Measurements from ENCODE around the gene DCAKD. TPM values are rescaled to one million over a fixed set of nuclear protein-coding genes. Genes with fewer than 3 reads are reported as not detected.
A peak's percentile ranks its signal among the peaks of the same experiment; 100 is the strongest.

The DCAKD gene
- total and polyA plus RNA-seq, 7 donors: 6.4 to 14.2 (median 10.3) TPM

DNA sequence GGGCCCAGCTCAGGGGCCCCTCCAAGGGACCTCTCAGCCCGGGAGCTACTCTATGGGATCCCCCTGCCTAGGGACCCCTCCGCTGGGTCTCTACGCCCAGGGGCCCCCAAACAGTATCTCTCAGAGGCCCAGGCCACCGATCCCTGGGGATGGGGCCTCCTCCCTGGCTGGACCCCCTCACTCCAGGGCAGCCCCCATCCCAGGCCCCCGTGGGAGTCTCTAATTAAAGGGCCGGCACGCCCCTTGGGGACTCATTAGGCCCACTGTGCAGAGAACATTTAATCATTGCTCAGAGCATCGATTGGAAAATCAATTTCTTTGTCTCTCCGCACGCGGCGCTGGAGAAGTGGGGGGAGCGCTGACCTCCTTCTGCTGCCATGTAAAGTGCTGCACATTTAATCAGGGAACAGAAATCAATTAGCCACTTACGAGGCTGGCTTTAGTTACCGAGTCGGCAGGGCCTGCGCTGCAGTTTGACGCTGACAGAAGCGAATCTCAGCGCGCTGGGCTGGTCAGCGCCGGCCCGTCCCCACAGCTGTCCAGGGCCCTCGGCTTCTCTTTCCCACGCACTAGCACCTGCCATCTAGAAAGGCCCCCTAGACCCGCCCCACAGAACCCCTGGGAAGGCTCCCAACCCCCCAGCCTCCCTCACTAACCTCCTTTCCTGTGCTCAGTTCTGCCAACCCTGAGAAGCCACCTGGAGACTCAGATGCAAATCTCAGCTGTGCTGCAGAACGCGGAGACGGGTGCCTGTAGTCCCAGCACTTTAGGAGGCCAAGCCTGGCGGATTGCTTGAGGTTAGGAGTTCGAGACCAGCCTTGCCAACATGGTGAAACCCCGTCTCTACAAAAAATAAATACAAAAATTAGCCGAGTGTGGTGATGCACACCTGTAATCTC lies 63.1 kb downstream of the DCAKD start:
- Histone ChIP-seq H3K4me3 (no peak overlapping the region), H3K27ac (no peak overlapping the region), H3K36me3 (ENCODE audit: insufficient read depth in 1 of 2, low read depth in 1 of 2) (no peaks in the 10 kb centered on the region), H3K9me3 (no peaks in the 10 kb centered on the region), H3K4me1 (no peaks in the 10 kb centered on the region), H3K27me3 (ENCODE audit: insufficient read depth in 3 of 3, low read length in 2 of 3) (peaks cover 0 to 43% (median 4%) of the 10 kb centered on the region in 3 donors)
- no peak for ATAC-seq
- DNase-seq: no peak
- TF ChIP-seq, protein P1, sequence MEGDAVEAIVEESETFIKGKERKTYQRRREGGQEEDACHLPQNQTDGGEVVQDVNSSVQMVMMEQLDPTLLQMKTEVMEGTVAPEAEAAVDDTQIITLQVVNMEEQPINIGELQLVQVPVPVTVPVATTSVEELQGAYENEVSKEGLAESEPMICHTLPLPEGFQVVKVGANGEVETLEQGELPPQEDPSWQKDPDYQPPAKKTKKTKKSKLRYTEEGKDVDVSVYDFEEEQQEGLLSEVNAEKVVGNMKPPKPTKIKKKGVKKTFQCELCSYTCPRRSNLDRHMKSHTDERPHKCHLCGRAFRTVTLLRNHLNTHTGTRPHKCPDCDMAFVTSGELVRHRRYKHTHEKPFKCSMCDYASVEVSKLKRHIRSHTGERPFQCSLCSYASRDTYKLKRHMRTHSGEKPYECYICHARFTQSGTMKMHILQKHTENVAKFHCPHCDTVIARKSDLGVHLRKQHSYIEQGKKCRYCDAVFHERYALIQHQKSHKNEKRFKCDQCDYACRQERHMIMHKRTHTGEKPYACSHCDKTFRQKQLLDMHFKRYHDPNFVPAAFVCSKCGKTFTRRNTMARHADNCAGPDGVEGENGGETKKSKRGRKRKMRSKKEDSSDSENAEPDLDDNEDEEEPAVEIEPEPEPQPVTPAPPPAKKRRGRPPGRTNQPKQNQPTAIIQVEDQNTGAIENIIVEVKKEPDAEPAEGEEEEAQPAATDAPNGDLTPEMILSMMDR (IDR thresholded peaks at IDR 0.05): no peak
- intact Hi-C loops (cut with DNase I): no loop called here
- 48 to 53% (median 52%) methylated on average over 34 of the region's 34 CpGs for WGBS, 3 donors

DNA sequence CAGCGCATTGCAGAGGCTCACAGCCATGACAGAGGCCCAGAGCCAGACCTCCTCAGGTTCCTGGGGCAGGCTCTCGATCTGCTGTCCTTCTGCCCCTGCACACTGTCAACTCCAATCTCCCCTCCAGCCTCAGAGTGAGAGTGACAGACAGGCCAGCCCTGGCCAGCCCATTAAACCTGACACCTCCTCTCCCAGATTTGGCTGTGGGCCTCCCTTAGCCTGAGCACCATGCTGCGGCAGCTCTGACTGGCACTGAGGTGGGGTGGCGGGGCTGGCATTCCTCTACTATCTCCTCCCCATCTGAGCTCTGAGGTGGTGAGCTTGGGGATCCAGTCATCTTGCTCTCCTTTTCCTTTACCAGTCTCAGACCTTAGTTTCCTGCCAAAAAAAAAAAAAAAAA lies 67.9 kb downstream of the DCAKD start:
- TF ChIP-seq, protein P1 (IDR thresholded peaks at IDR 0.05): no peak
- 30 to 53% (median 37%) methylated on average over 4 of the region's 4 CpGs for WGBS, 3 donors
- no peak overlapping the region for H3K27ac ChIP-seq
- no peak overlapping the region for H3K4me3 ChIP-seq
- ATAC-seq (peak; percentile 28 to 86 (median 75)), DNase-seq (no peak)
- no peaks in the 10 kb centered on the region for H3K4me1 ChIP-seq
- intact Hi-C loops (cut with DNase I): no loop called here
- H3K27me3 ChIP-seq (ENCODE audit: insufficient read depth in 3 of 3, low read length in 2 of 3): peaks cover 0 to 28% (median 4%) of the 10 kb centered on the region in 3 donors
- H3K9me3 ChIP-seq: no peaks in the 10 kb centered on the region
- H3K36me3 ChIP-seq (ENCODE audit: insufficient read depth in 1 of 2, low read depth in 1 of 2): no peaks in the 10 kb centered on the region

- intact Hi-C loops (cut with DNase I): no loop called here
- 96 to 99% (median 97%) methylated on average over 3 of the region's 3 CpGs for WGBS, 3 donors
- no peaks in the 10 kb centered on the region for H3K4me1 ChIP-seq
Measured at GRCh38 chr17:44982113-44982702, 69.2 kb downstream of the DCAKD start.

DNA sequence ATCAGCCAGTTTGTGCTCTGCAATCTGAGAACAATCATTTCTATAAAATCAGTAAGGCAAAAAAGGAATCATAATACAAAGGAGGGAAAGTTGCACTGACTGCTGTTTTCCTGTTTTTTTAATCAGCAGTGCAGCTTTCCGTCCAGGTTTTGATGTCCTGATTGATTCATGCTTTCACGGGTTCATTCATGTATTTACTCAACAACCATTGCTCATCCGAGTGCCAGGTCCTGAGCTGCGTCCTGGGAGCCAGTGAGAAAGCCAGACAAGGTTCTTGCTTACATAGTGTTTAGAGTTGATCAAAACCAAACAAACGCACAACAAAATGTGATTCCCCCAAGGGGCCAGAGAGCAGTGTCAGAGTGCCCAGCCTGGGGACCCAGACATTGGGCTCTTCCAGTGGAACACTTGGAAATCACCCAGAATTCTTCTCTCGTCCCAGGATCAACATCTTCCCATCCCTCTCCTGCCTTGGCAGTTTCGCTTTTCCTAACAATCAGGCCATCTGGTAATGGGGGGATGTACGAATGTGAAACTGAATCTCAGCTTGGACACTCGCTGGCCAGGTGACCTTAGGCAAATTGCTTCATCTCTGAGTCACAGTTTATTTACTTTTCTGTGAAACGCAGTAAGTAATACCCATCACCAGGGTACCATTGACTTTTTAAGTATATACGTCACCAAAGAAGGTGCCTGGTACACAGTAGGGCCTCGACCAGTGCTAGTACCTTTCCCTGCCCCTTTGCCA lies 70.0 kb downstream of the DCAKD start:
- TF ChIP-seq, protein P1 (IDR thresholded peaks at IDR 0.05): no peak
- DNase-seq (no peak), ATAC-seq (no peak)
- no peak overlapping the region for H3K27ac ChIP-seq
- no peaks in the 10 kb centered on the region for H3K4me1 ChIP-seq
- no peak overlapping the region for H3K4me3 ChIP-seq
- H3K9me3 ChIP-seq: no peaks in the 10 kb centered on the region
- 44 to 62% (median 45%) methylated on average over 12 of the region's 12 CpGs for whole genome bisulfite sequencing, 3 donors
- no peaks in the 10 kb centered on the region for H3K36me3 ChIP-seq (ENCODE audit: insufficient read depth in 1 of 2, low read depth in 1 of 2)
- peaks cover 0 to 17% (median 11%) of the 10 kb centered on the region in 3 donors for H3K27me3 ChIP-seq (ENCODE audit: insufficient read depth in 3 of 3, low read length in 2 of 3)
- intact Hi-C loops (cut with DNase I): no loop called here

More at GRCh38 chr17:44982113-44982702, 69.2 kb downstream of the DCAKD start:
- DNase-seq (no peak), ATAC-seq (no peak)
- H3K27me3 ChIP-seq (ENCODE audit: insufficient read depth in 3 of 3, low read length in 2 of 3): peaks cover 0 to 16% (median 10%) of the 10 kb centered on the region in 3 donors
- no peak overlapping the region for H3K4me3 ChIP-seq
- no peaks in the 10 kb centered on the region for H3K36me3 ChIP-seq (ENCODE audit: insufficient read depth in 1 of 2, low read depth in 1 of 2)
- TF ChIP-seq, protein P1 (IDR thresholded peaks at IDR 0.05): no peak
- no peaks in the 10 kb centered on the region for H3K9me3 ChIP-seq
- H3K27ac ChIP-seq: no peak overlapping the region
